UCSD-AML1 (cell line): Measurements from ENCODE around the gene NME4.
"Not testable (repeated sequence)": the region's sequence is repeated elsewhere in the genome, so short reads cannot be mapped to it uniquely, and the experiment has no call there.

Experiments used
- DNase-seq: peaks from one replicate; lab custom pipeline; 2025; ENCODE audit not compliant: unreplicated experiment; lab: John Stamatoyannopoulos, UW

Gene NME4

DNA sequence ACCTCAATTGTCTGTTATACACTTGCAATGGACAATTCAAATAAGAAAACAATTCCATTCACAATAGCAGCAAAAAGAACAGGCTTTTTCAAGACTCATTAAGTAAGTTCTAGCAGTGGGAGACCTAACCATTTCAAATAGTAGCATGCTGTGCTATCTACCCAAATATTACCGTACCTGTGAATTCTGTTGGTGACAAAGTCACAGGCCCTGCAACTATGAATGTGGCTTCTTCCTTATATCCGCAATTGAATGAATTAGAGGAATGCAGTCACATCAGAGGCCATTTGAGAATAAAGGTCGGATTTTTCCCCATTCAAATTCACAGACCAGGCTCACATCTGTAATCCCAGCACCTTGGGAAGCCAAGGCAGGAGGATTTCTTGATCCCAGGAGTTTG is 800 bp upstream of the NME4 start:
- no peak for DNase-seq

DNA sequence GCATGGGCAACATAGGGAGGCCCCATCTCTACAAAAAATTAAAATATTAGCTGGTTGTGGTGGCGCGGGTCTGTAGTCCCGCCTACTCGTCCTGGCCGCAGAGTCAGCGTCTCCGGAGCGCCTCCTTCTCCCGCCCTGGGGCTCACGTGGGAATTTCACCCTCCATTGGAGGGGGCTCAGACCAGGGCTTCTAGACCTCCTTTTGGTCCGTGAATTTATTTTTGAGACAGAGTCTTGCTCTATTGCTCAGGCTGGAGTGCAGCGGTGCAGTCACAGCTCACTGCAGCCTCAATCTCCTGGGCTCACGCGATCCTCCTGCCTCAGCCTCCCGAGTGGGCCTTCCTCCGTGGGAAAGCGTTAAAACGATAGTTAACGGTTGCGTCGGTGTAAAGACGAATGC is 394 bp upstream of the NME4 start:
- peak; percentile 71 for DNase-seq

DNA sequence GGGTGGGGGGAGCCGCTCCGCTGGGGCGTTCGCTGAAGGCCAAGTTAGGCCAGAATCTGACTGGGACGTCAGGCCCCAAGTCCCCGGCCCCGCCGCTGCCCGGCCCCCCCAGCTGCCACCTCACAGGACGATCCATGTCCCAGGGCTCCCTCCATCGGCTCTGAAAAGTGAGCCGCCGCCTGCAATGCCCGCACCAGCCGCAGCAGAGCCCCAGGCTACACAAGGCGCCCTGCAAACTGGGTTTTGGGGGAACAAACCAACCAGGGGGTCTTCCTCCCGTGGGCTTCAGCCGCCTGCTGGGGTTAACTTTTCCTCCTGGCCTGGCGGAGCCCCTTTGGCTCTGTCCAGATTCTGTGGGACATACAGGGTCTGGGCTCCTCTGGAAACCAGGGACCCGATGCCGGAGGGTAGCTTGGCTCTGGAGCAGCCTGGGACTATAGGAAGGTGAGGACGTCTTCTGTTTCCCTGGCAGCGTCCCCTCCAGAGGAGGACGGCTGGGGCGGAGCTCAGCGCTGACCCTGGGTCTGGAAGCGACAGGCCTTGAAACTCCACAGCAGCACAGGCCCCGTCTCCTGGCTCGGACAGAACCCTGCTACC is 835 bp downstream of the NME4 start:
- DNase-seq, result no peak

DNA sequence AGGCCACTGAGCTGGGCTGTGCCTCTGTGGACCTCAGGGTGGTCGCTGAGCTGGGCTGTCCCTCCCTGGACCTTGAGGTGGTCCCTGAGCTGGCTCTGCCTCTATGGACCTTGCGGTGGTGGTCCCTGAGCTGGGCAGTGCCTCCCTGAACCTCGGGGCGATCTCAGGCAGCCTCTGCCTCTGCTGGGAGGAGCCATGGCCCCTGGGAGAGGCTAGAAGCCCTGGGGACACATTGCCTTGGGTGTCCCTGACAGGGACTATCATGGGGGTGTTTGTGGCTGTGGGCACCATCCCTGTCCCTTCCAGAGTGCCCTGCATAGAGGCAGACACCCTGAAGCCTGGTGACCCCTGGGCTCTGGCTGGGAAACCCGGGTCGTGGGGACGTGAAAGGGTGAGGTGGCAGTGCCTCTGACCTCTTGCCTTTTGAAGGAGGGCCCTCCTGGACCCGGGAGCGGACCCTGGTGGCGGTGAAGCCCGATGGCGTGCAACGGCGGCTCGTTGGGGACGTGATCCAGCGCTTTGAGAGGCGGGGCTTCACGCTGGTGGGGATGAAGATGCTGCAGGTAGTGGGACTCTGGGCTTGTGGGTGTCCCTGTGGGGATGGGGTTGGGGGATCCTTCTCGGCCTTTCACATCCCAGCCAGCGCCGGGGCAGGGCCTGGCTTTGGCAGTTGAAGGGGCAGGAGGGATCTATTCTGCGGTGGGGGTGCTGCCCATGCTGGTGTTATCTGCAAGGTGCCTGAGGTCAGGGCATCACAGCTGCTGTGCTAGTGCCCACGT is 1.8 kb downstream of the NME4 start:
- no peak for DNase-seq

DNA sequence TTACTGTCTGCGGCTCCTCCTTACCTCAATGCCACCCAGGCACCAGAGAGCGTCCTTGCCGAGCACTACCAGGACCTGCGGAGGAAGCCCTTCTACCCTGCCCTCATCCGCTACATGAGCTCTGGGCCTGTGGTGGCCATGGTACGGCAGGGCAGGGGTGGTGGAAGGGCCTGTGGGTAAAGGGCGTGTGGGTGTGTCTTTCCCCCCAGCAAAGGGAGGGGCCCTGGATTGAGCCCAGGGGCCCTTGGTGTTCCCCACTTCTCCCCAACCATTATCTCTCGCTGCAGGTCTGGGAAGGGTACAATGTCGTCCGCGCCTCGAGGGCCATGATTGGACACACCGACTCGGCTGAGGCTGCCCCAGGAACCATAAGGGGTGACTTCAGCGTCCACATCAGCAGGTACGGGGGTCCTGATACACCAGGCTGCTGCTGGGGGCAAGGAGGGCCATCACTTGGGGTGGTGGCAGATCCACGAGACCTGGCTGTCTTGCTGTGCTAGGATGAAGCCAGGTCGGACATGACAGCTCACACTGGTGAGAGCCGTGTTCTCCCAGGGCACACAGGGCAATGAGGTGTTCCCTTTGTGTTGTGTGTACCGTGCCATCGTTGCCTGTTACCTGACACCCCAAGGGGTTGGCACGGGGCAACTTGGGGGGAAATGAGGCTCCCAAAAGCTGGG is 2.5 kb downstream of the NME4 start:
- DNase-seq, result no peak

DNA sequence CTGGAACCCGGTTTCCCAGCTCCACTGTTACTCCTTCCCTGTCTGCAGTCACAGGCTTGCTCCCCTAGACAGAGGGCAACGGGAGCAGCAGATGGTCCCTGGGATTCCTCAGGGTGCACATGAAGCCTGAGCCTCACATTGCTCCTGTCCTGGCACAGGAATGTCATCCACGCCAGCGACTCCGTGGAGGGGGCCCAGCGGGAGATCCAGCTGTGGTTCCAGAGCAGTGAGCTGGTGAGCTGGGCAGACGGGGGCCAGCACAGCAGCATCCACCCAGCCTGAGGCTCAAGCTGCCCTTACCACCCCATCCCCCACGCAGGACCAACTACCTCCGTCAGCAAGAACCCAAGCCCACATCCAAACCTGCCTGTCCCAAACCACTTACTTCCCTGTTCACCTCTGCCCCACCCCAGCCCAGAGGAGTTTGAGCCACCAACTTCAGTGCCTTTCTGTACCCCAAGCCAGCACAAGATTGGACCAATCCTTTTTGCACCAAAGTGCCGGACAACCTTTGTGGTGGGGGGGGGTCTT is 3.1 kb downstream of the NME4 start:
- DNase-seq, result no peak

DNA sequence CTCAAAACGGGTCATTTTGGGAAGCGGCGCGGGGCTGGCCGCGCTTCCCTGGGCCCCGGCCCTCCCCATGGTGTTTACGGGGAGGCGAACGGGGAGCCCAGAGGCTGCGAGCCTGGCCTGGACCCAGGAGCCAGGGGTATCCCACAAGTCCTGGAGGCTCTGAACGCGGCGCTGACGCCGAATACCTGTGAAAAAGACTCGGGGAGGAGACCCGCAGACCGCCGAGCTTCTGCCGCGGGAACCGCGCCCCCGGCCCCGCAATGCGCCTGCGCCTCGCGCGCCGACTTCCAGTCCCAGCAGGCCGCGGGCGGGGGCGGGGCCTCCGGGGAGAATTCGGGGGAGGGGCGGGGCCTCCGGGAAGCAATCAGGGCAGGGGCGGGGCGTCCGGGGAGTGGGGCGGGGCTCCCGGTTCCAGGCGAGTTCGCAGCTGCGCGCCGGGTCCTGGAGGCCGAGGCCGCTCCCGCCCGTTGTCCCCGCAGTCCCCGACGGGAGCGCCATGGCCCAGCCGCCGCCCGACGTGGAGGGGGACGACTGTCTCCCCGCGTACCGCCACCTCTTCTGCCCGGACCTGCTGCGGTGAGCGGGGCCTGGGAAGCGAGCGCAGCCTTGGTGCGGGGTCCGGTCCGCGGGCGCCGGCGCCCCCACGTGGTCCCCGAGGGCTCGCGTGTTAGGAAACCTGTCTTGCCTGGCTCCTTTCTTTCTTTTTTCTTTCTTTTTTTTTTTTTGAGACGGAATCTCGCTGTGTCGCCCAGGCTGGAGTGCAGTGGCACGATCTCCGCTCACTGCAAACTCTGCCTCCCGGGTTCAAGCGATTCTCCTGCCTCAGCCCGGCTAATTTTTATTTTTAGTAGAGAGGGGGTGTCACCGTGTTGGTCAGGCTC is 4.7 kb downstream of the NME4 start, which contains the start of gene DECR2:
DECR2 (plus strand) TSS at position 418 of the 881 bp plus-strand sequence; CDS start at position 497, 79 bp downstream.
- DNase-seq, result peak; percentile 94

DNA sequence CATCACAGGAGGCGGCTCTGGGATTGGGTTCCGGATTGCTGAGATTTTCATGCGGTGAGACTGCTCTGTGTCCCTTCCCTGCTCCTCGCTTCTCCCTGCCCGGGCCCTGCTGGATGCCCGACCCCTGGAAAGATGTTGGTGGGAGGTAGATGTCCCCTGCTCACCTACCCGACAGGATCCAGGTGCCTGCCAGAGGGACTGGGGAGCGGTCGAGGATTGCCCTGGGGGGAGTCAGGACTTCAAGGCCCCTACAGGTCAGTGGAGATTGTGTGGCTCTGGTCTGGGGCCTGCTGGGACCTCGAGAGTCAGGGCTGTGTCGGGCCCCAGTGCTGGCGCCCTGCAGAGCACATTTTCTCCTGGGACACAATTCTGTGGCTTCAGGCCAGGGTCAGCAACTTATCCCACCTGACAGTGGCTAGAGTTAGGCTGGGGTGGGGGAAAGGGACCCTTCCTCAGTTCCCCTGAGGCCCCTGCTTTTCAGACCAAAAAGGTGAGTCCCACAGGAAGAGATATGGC is 8.0 kb downstream of the NME4 start:
- no peak for DNase-seq

DNA sequence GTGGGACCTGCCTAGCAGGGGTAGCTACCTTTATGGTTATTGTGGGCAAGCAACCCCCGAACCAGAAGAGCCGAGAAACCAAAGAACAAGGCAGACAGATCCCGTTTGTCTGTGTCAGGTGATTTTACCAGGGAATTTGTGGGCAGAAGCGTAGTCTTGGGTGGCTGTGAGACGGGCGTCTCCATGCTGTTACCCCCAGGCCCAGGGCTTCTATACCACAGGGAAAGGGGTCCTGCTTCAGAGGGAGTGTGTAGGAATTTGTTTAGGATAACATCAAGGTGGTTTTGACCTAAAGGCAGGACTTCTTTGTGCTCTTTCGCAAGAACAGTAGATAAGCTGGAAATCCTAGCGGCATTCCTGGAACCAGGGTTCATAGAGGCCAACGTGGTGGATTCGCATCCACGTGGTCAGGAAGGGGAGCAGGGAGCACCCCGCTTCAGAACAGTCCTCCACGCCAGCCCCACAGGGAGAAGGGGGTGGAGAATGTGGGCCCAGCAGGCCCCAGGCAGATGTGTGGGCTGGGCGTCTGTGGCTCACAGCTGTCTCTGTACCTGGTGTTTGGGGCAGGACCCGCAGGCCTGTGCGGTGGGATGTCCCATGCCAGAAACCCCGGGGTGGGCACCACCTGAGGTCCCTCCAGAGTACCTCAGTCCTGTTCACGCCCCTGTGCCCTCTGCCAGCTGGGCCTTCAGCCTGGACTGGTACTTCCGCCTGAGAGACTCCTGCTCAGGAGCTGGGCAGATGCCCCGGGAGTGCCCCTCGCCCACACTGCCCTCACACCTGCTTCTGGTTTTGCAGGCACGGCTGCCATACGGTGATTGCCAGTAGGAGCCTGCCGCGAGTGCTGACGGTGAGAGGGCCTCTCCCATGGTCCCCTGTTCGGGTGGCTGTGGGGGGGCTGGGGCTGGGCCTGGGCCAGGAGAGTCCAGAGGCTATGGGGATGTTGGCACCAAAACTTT is 8.8 kb downstream of the NME4 start:
- no peak for DNase-seq

DNA sequence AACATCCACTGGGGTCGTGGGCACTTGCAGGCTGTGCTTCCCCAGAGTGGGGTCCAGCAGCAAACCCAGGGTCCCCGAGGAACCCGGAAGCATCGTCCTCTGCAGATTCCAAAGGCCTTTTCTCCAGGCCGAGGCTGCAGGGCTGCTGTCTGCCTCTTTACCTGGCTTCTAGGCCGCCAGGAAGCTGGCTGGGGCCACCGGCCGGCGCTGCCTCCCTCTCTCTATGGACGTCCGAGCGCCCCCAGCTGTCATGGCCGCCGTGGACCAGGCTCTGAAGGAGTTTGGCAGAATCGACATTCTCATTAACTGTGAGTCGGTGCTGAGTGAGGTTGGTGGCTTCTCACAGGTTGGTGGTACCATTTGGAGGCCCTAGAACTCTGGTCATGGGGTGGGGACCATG is 10.3 kb downstream of the NME4 start:
- no peak for DNase-seq

DNA sequence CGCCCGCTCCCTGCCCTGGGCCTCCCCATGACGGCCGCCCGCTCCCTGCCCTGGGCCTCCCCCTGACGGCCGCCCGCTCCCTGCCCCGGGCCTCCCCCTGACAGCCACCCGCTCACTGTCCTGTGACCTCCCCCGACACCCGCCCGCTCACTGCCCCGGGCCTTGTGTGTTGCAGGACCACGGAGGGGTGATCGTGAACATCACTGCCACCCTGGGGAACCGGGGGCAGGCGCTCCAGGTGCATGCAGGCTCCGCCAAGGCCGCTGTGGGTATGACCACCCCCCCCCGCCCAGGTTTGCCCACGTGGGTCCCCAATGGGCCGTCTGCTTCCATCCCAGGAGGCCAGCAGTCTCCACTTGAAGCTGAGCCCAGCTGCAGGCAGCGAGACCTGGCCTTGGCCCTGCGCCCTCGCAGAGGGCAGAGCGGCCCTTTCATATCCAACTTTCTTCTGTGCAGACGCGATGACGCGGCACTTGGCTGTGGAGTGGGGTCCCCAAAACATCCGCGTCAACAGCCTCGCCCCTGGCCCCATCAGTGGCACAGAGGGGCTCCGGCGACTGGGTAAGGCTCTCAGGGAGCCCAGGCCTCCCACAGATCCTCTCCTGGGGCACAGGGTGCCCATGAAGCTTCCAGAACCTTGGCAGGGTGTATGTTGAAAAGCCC is 13.6 kb downstream of the NME4 start:
- DNase-seq, result no peak

DNA sequence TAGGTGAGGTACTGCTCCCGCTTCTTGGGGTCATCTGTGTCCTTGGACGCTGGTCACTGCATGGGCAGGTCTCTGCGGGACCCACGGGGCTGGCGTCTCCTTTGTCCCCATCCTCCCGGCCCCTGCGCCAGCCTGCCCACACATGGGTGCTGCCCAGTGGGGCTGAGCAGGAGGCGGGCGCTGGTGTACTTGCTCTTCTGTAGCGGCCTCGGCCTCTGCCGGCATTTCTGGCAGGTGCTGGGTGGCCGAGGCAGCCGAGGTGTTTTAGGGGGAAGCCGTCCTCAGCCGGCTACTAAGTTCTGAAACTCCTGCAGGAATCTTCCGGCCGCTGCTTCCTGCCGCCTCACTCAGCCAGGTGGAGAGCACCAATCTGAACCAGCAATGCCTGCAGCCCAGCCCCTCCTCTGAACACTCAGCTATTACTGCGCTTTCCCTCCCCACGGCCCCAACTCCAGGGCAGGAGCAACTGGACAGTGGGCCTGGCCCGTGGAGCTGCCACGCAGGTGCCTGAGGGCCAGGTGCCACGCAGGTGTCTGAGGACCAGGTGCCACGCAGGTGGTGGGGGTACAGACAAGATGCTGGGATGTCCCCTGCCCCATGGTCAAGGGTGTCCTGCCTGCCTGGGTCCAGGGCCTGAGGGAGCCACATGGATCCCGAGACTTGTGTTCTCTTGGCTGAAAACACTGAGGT is 14.7 kb downstream of the NME4 start:
- no peak for DNase-seq

DNA sequence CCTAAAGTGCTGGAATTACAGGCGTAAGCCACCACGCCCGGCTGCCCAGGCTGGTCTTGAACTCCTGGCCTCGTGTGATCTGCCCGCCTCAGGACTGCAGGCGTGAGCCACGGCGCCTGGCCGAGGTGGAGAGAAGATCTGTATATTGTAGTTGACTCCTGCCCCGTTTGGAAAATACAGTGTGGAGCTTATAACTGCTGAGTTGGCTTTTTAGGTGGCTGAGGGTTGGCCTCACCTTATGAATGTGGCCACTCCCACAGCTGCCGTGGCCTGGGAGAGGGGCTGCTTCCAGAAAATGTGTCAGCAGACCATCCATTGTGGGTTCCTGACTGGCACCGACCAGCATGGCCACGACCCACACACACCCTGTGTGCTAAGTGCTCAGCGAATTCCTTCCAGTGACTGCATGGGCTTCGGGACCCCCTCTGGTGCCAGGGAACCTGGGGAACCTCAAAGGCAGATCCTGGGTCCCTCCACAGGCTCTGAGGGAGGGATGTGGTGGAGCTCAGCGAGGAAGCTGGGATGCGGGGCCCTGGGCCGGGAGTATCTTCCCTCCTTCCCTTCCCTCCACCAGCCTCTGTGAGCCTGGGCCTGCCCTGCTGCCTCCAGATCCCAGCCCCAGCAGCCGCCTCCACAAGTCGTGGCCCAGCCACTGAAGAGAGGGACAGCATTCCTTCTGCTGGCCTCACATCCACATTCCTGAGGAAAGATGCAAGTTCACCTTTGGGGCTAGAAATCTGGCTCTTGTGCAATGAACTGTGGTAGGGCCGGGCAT is 17.6 kb downstream of the NME4 start:
- no peak for DNase-seq

DNA sequence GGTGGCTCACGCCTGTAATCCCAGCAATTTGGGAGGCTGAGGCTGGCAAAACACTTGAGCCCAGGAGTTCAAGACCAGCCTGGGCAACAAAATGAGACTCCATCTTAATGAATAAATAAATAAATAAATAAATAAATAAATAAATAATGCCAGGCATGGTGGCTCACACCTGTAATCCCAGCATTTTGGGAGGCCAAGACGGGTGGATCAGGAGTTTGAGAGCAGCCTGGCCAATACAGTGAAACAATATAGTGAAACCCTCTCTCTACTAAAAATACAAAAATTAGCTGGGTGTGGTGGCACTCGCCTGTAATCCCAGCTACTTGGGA is 18.1 kb downstream of the NME4 start:
- not testable (repeated sequence) for DNase-seq

DNA sequence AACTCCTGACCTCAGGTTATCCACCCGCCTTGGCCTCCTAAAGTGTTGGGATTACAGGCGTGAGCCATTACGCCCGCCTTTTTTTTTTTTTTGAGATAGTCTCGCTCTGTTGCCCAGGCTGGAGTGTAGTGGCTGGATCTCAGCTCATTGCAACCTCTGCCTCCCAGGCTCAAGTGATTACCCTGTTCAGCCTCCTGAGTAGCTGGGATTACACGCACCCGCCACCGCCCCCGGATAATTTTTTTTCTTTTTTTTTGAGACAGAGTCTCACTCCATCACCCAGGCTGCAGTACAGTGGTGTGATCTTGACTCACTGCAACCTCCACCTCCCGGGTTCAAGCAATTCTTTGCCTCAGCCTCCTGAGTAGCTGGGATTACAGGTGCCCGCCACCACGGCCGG is 25.2 kb downstream of the NME4 start:
- not testable (repeated sequence) for DNase-seq

DNA sequence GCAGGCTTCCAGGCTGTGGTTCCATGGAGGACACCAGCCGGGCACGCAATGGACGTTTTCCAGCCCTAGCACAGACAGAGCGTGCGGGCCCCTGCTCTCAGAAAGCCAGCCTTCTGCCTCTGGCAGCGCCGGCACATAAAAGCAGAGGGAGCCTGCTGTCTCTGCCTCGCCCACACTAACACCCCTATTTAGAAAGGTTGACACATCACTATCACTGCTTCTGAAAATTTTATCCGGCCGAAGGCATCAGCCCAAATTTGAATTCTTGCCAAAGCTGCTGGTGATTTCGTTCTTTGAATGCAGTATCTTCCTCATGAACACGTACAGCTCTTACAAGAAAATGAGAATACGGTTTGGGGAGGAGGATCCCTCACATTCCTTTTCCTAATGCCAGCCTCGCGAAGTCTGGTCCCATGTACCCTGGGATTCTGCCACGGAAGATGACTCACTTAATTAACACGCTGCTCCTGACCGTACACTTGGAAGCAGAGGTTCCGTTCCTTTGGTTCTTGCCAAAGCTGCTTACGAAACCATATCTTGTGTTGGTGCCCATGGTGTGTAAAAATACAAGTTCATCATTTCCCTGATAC is 27.1 kb downstream of the NME4 start:
- DNase-seq, result no peak

DNA sequence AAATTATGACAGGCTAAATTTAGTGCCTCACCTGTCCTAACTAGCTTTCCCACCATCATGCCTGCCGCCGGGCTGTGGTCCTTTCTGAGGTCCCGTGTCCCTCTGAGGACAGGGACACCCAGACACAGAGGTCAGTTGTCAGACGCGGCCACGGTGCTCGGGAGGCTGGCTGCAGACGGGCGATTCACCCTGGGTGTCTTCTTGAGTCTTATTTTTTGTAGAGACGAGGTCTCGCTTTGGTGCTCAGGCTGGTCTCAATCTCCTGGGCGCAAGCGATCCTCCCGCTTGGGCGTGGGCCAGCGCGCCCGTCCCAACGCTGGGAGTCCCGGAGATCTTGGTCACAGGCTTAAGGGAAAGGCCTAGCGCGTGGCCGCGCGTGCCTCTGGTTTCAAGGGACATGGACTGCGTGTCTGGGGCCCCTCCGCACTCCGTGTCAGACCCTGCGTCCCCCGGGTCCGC is 27.7 kb downstream of the NME4 start:
- no peak for DNase-seq
